ENCODE measurements around the gene S100A16.

GRCh38 chr1:153563991-153564390 is 48.9 kb downstream of the S100A16 start:
- TF ChIP-seq, protein P1, sequence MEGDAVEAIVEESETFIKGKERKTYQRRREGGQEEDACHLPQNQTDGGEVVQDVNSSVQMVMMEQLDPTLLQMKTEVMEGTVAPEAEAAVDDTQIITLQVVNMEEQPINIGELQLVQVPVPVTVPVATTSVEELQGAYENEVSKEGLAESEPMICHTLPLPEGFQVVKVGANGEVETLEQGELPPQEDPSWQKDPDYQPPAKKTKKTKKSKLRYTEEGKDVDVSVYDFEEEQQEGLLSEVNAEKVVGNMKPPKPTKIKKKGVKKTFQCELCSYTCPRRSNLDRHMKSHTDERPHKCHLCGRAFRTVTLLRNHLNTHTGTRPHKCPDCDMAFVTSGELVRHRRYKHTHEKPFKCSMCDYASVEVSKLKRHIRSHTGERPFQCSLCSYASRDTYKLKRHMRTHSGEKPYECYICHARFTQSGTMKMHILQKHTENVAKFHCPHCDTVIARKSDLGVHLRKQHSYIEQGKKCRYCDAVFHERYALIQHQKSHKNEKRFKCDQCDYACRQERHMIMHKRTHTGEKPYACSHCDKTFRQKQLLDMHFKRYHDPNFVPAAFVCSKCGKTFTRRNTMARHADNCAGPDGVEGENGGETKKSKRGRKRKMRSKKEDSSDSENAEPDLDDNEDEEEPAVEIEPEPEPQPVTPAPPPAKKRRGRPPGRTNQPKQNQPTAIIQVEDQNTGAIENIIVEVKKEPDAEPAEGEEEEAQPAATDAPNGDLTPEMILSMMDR (IDR thresholded peaks at IDR 0.05): no peak
- TF ChIP-seq POLR2A (IDR thresholded peaks at IDR 0.05): no peak
